NOMO-1 treated with DMSO at 0.1 percent for 48 hours (cell line): ENCODE measurements around the gene DNHD1.

Experiments used
- DNase-seq: peaks from one replicate; lab custom pipeline; 2025; ENCODE audit not compliant: unreplicated experiment; lab: John Stamatoyannopoulos, UW

Gene DNHD1

GRCh38 chr11:6497069-6497839 is at the start of gene DNHD1:
DNHD1 (plus strand) TSS chr11:6497280; CDS start chr11:6498216, 936 bp downstream.
- DNase-seq = no peak

DNA sequence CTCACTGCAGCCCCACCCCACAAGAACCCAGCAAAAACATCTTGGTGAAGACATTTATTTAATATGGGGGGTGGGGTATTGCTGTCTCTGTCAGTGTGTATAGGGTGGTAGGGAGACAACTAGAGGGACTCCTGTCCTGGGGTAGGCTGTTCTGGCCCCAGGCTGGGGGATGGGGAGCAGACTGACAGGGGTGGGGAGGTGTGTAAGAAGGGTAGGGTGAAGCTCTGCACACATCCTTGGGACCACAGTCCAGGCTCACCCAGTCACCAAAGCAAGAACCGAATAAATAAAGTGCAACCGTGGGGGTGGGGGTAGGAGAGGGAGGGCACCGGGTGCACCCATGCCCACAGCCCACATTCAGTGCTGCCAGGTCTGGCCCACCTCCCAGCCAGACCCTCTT is 48.5 kb upstream of the DNHD1 start:
- no peak for DNase-seq

DNA sequence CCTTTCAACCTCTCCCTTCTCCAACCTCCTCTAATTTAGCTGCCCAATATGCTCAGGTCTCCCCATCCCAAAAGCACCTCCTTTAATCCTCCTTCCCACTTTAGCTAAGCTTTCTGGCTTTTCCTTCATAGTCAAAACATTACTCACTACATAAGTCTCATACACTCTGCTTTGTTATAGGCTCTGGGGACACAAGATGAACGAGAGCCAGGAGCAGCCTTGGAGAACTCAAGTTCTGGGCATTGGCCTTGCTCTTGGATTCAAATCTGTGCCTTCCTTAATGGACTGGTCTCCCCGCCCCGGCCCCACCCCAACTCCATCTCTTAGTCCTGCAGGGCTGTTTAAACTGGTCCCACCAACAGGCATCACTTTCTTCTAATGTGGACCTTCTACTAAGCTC is 44.9 kb upstream of the DNHD1 start:
- no peak for DNase-seq

DNA sequence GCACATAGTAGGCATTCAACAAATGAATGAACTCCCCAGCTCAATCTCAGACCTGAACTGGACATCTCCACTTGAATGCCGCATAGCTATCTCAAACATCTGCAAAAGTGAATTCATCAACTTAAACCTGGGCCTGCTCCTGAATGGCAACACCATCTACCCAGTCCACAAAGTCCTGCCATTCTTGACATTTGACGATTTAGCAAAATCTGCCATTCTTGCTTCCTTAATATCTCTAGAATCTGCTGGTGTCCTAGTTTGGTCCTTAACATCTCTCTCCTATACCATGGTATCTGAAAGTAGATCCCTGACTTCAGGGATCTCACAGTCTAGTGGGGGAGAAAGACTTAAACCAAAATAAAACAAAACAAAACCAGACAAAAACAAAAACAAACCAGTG is 43.9 kb upstream of the DNHD1 start:
- DNase-seq = no peak

DNA sequence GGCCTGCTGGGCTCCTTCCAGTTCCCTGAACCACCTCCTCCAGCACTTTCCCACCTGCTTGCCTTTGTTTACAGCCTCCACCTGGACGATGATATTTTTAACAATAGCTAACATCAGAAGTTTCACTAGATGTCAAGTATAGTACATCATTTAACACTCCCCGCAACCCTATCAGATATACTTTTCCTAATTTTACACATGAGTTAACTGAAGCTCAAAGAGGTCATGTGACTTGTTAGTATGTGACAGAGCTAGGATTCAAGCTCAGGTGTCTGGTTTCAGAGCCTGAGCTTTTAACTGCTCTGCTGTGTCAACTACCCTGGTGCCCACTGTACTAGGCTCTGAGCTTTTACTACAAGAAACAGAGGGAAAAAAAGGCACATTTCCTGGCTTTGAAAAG is 42.0 kb upstream of the DNHD1 start:
- DNase-seq = no peak

DNA sequence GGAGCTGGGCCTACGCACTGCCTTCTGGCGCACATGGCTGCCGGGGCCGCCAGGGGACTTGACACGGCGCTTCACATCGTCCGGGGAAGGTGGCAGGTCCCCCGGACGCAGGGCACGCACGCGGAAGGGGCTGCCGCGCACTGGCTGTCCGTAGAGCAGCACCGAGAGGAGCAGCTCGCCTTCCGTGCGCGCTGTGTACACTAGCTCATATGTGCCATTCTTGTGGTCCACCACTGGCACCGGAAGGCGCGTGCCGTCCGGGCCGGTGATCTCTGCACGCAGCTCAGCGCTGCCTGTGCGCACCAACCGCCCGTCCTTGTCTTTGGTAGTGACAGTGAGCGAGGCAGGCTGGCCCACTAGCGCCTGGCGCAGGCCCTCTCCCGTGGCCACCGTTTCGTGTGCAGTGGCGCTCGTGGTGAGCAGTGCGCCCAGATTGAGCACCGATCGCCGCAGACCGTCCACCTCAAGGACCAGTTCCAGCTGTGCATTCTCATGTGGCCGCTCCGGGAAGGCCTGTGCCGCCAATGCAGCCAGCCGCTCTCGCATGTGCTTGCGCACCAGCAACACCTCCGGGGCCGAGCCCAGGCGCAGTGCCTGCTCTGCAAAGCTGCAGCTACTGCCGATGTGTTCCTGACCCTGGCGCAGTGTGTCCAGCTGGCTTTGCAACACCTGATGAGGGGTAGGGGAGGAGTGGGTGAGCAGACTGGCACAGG is 40.6 kb upstream of the DNHD1 start:
- DNase-seq = no peak

DNA sequence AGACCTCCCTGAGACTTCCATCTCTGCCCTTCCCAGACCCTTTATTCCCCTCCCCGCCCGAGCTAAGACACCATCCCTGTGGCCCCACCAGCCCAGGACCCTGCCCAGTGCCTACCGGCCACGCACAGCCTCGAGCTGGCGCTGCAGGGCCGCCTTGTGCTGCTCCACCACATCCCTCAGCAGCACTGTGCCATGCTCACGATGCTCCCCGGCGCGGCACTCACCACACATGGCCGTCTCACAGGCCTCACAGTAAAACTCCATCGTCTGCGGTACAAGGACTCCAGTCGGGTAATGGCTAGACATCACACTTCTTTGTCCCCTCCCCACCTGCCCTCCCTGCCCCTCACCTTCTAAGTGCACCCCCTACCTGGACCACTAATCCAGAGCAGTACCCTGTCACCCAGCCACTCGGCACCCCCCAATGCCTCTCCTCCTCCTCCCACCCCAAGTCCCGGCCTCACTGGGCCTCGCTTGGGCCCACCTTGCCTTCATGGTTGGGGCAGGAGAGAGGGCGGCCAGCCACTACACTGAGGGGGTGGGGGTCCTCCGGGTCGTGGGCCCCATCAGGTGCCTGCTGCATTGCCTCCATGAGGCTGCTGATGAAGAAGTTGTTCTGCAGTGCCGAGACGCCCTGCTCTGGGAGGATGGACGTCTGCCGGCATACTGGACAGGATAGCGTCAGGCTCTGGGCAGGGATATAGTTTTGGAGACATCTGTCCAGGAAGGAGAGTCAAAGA is 39.3 kb upstream of the DNHD1 start:
- no peak for DNase-seq

DNA sequence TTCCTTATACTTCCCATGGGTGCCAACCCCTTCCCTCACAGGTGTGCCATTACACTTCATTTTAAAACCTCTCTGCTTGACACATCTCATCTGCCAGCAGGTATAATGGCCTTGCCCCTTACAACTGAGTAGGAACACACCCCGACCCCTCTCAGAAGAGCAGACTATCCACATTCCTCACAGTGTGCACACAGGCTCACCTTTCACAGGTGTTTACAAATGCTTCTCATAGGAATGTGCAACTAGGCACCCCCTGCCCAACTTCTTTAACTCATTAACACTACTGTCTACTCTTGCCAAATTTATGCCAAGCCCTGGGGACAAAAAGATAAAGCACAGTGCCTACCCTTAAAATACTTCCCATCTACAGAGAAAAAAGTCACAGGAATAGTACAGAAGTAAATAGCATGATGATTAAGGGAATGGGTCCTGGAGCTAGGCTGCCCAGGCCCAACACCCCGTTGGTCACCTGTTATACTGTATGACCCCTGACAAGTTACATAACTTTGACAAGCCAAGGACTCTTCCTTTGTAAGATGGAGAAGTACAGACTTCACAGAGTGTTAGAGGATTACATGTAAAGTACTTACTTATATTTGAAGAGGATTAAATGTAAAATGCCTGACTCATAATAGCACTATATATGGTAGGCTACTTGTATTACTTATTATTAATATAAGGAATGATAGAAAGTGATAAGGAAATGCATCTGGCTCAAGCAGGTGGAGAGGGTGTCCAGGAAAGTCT is 38.6 kb upstream of the DNHD1 start:
- DNase-seq = no peak

DNA sequence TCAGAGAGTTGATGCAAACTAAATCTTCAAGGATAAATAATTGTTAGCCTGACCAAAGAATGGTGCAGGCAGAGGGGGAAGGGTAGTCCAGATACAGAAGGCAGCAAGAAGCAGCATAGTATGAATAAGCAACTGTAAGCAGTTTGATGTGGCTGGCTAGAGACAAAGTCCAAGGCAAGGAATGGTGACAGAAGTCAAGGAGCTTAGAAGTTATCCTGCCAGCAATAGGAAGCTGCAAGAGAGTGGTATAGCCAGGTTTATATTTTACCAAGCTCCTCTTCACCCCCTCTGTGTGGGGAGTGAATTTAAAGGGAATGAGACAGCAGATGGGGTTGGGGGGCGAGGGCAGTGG is 38.0 kb upstream of the DNHD1 start:
- DNase-seq = no peak

GRCh38 chr11:6468712-6469495 is 28.2 kb upstream of the DNHD1 start:
- peak; percentile 7 for DNase-seq

DNA sequence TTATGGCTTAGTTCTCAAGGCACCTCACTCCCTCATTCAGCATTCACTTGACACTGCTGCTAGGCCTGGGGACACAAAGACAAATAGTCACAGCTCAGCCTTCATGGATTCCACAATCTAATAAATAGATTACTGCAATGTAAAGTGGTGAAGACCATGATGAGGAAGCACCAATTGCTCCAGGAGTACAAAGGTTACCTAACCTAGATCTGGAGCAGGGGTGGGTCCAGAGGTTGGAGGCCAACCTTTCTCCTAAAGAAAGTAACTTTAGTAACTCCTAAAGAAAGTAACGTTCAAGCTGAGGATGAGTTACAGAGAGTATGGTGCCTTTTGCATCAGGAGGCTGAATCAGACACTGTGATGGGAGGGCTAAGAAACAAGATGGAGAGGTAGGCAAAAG is 27.5 kb upstream of the DNHD1 start:
- no peak for DNase-seq

DNA sequence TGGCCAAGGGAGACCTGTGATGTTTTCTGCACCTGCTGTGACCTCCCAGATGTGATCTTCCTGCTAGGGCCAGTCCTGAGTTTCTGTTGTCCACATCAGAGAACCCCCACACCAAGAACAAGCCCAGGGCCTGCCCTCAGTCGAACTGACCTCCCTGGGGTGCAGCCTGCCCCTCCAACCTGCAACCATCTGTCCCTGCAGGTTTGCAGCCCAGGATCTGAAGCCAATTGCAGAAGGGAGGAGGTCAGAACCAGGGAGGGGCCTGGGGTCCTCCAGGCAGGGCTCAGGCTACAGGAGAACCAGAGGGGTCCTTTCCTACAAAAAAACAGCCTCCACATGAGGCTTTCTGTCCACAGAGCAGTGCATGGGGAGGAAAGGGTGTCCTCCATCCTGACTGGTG is 24.1 kb upstream of the DNHD1 start:
- no peak for DNase-seq

DNA sequence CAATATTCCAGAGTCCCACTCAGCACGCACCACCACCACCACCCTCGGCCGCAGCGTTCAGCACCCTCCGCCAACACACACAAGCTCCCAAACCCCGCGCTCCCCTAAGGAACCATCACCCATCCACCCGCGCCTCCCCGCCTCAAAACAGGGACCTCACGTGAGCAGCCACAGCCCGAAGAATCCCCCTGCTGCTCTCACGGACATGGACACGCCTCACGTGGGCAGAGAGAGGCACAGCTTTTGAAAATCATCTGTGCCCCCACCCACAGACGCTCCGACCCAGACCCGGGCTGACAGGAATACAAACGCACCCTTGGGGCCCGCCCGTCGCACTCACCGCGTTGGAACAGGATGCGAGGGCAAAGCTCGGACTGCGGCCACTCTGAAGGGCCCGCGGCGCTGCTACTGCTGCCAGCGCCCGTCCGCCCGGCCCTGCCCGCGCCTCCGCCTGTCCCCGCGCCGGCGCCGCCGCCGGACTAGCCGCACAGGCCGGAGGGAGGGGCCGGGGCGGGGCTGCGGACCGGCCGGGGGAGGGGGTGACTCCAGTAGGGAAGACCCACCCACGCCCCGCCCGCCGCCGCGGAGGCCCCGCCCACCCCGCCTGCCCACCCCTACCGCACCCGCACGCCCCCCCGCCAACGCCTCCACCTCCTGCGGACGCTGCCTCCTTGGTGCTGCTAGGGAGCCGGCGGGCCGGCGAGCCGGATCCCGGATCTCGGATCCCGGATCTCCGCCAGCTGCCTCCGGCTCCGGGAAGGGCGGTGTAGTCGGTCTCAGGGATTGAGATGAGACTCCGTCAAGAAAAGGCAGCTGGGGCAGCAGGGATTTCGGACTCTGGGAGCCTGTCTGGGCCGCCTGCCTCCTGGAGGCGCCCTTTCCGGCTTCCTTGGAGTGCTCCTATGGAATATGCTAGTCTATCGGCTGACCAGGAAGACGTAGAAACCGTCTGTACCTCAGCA is 23.3 kb upstream of the DNHD1 start, which contains the start of gene TRIM3:
Gene TRIM3 (minus strand): TSS at position 491 of the 962 bp plus-strand sequence. CDS start 8,246 bp downstream, outside the sequence.
- DNase-seq = peak; percentile 51

GRCh38 chr11:6474413-6474792 is 22.7 kb upstream of the DNHD1 start:
- no peak for DNase-seq

GRCh38 chr11:6474806-6475500 is 22.1 kb upstream of the DNHD1 start:
- no peak for DNase-seq

- DNase-seq = no peak
Measured at GRCh38 chr11:6475936-6476335, 21.1 kb upstream of the DNHD1 start.

DNA sequence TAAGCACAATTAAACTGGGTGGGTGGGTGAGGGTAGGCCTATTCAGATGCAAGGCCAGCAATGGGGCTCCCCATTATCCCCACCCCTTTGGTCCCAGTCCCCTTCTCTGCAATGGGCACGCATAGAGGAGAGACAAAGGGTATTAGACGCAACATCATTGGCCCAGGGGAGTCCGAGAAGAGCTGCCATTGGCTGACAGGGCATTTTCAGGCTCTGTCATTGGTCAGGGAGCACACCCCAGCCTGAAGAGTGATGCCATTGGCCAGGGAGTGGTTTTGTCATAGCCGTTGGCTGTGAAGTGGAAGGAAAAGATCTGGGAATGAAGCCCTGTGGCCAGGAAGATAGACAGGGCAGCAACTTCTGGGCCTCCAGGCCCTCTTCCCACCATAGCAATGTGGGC is 20.5 kb upstream of the DNHD1 start:
- no peak for DNase-seq

DNA sequence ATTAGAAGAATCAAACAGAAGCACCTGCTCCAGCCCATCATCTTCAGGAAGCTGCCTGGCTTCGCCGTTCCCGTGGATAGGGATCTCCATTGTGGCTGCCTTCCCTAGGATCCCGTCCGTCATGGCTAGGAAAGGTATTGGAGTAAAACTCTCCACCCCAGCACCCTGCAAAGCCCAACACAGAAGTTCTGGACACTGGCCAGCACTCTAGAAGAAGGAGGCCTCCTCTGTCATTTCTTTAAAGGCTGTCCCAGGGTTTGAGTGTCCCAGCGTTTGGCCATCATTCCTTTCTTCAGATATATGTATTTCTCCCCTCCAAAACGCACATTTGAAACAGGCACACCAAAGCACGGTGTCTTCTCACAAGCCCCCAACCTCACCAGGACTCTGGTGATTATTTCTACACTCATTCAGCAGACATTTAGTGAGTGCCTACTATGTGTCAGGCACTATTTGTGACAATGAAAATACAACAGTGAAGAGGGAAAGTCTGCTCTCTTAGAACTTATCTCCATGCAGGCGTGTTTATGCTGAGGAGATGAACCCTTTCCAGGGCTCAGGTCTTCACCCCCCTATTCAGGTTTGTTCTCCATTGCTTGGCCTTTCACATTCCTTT is 16.7 kb upstream of the DNHD1 start:
- DNase-seq = peak; percentile 1
